NCI-H526 treated with DMSO at 0.1 percent for 48 hours (cell line): ENCODE results near the gene MGLL.
A peak's percentile ranks its signal among the peaks of the same experiment; 100 is the strongest.

Experiments used
- DNase-seq: peaks from one replicate; lab custom pipeline; 2025; lab: John Stamatoyannopoulos, UW

MGLL gene

DNA sequence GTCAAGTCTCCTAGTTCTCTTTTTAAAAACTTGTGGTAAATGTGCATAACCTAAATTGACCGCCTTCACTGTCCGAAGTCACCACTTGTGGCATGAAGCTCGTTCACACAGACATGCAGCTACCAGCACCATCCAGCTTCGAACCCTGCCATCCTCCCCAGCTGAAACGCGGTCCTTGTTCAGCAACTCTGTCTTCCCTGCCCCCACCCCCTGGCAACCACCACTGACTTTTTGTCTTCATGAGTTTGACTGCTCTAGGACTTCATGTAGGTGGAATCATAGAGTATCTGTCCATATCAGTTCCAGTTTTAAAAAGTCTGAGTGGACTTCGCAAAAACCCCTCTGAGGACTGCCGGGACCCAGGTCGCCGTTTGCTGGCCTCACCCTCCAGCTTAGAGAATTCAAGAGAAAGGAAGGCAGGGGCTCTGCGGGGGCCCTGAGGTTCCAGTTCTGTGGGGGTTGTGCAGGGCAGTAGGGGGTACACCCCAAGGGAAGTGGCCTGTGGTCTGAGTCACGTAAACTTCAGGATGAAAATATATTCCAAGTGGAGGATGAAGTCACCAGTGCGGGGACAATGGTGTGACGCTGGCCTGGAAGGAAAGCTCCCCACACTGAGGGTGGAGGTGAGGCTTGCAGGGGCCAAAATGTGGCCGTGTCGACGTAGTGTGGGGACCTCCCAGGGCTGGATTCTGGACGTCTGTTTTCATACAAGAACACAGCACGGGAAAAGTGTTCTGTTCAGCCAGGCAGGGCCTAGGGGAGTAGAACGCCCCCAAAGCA, 82.0 kb downstream of the MGLL start:
- no peak for DNase-seq

DNA sequence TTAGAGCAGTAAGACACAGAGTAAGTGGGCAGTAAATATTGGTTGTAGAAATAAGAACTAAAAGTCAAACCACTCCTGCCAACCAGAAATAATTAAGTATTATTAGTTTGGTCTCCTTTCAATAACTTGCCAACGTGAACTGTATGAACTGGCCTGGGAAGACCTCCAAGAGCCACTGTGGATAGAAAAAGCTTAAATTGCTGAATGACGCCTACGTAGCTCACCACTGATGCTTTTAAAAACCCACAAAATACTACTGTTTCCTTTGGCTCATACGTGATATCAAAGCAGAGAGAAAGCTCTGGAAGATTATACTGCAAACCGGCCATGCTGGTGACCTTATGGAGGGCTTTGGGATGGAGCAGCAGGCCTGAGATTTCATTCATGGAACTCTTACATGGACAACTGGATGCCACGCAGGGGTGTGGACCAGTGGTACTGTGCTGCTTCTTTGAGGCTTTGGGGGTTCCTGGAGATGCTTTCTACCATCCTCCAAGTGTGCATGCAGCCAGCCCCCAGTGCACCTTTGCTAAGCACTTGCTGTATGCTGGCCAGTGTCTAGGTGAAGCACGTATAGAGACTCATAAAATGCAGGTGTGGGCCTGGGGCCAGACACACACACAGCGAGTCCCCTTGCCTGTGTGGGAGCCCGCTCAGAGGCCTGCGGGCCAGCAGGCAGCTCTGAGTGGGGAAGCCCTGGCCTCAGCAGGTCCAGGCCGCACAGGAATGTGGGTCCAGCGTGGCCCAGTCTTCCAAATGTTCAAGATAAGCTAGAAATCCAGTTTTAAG, 82.8 kb downstream of the MGLL start:
- no peak for DNase-seq

DNA sequence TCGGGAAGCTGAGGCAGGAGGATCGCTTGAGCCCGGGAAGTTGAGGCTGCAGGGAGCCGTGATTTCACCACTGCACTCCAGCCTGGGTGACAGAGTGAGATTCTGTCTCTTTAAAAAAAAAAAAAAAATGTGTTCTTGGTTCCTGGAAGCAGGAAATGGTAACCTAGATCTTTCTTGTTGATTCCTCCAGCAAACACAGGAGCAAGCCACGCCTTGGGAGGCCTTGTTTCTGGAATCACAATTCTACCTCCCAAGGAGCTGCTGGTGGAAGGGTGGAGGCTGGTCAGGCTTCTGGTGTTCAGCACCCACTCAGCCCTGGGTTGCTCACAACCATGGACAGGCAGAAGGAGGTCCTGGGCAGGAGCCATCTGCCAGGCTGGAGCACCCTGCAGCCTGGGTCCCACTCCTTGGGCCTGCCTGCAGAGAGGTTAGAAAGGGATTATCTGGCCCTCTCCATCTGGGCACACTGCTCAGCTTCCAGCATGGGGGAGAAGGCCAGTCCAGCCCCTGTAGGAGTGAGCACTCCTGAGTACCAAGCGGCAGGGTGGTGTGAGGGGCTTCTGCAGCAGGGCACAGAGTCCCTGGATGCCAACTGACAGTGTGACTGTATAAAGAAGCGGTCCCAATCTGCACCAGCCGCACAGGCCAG, 84.0 kb downstream of the MGLL start:
- DNase-seq: no peak

DNA sequence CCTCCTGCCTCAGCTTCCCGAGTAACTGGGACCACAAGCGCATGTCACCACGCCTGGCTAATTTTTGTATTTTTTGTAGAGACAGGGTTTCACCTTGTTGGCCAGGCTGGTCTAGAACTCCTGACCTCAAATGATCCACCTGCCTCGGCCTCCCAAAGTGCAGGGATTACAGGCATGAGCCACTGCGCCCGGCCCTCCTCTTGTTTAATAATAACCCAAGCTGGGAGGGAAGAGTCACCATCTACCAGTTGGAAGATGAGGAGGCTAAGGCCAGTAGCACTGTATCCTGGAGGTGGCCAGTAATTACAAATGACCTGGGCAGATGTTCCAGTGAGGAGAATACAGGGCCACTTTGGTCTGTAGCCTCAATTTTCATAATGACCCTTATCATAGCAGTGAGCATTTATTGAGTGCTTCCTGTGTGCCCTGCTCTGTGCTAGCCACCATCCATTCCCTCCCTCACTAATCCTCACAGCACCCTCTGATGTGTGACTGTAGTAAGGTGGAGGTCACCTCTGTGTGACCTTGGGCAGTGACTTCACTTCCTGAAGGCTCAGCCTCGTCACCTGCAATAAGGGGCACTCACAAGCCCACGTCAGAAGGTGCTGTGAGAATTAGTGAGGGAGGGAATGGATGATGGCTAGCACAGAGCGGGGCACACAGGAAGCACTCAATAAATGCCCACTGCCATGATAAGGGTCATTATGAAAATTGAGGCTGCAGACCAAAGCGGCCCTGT, 85.3 kb downstream of the MGLL start:
- no peak for DNase-seq

DNA sequence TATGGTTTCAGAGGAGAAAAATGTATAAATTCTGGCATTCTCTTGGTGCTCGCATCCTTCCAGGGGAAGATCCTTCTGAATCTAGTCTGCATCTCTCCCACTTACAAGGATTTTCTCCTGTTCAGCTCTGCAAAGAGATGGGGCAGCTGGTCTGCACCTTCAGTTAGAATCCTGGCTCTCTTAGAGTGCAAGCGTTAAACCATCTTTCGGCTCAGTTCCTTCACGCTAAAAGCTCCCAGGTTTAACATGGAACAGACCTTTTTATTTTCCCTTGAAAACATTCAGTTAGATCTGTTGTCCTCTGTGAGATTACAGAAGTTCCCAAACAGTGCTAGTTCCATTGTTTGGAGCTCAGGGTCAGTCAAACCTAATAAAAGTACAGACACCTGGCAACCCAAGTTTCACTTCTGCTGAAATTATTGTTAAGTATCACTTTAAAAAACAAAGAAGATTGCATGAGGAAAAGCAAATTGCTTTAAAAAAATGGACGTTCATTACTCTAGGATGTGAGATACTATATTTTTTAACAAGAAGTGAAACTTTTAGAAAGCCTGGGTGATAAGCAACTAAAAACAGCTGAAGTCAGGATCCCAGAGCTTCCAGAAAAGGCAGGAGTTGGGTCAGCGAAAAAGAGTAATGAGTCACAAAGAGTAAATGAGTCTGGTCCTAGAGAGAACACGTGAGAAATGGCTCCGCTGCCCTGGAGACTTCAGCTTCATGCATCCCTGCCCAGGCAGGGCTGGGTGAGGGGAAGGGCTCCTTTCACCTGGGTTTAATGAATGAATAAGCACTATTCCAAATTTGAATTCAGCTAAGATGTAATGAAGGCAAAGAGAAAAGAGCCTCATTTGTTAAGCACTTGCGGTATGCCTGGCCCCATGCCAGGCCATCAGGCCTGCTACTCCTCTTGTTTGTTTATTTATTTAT, 86.3 kb downstream of the MGLL start:
- peak; percentile 14 for DNase-seq

DNA sequence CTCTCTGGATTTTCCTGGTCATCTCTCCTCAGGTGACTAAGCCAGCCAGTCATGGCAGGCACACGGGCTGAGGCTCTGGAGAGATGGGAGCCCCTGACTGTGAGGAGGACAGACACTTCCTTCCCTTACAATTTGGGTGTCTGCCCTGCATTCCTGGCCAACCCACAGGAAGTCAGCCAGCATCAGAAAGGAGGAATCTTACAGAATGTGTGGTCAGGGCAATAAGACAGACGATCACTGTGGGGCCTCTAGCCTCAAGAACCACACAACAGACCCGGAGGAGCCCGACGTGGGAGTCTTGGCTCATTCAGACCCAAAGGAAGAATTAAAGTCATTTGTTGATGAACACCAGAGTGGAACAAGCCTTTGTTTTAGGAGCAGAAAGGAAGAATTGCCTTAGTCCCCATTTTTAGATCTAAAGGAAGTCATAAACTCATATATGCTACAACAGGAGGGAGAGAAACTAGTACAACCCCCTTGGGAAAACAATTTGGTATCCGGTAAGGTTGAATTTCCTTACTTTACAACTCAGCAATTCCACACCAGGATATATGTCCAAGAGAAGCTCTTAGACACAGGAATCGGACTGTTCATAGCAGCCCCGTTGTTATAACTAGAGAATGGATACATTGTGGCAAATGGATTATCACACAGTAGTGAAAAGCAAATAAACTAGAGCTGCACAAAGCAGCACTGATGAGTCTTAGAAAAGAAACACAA, 87.4 kb downstream of the MGLL start:
- DNase-seq: no peak

DNA sequence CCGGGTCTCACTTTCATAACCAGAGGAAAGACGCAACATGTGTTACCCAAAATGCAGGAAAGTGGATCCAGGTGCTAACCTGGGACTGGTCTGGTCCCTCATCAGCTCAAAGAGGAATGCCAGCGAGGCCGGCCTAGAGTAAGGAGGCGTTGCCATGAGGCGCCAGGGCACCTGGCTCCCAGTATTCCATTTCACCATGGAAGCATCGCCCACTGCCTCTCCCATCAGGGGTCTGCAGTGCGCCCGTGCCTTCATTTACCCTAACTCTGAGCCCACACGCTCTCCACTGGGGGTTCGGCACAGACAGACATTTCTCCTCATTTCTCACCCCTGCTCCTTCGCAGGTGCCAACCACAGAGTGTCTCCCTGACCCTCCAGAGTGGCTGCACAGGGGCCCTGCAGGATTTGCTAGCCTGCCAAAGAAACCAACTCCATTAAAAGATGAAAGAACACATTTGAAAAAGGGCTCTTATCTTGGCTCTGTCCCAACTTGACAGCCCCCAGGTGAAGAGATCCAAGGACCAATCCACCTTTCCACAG, 88.1 kb downstream of the MGLL start:
- no peak for DNase-seq

DNA sequence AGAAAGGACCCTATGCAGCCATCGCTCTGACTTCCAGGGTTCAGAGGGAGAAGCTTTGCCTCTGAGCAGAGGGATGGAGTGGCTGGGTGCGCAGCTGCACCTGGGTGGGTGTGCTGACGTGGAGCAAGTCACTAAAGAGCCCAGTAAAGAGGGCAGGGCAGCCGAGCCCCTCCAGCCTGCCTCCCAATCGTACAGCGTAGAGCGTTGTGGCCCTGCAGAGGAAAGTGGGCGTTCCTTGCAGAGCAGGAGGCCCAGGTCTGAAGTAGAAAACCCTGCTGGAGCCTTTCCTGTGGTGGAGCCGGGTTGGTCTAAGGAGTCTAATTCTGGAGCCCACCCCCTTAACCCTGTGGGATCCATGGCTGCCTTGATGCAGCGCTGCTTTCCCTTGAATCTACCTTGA, 88.5 kb downstream of the MGLL start:
- DNase-seq: no peak

DNA sequence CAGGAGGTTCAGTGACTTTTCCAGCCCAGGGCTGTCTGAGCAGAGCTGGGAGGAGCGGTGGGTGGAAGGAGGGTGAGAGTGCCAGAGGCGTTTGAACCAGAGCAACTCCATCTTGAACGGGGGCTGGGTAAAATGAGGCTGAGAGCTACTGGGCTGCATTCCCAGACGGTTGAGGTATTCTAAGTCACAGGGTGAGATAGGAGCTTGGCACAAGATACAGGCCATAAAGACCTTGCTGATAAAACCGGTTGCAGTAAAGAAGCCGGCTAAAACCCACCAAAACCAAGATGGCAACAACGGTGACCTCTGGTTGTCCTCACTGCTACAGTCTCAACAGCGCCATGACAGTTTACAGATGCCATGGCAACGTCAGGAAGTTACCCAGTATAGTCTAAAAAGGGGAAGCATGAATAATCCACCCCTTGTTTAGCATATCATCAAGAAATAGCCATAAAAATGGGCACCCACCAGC, 89.4 kb downstream of the MGLL start:
- DNase-seq: no peak

DNA sequence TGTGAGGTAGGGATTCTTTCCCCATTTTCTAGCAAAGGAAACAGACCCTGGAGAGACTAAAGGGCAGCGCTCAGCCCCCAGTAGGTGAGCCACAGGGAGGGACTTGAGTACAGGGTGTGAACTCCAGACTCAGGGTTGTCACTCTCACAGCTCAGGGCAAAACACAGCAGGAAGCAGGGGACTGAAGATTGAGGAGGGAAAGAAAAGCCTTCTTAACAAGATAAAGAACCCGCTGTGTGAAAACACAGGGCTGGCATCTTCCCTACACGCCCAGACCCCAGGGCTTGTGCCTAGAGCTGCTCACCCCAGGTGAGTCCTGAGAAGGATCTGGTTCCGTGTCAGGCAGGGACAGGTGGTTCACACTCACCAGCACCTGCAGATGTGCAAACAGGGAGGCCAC, 90.0 kb downstream of the MGLL start:
- DNase-seq: no peak

DNA sequence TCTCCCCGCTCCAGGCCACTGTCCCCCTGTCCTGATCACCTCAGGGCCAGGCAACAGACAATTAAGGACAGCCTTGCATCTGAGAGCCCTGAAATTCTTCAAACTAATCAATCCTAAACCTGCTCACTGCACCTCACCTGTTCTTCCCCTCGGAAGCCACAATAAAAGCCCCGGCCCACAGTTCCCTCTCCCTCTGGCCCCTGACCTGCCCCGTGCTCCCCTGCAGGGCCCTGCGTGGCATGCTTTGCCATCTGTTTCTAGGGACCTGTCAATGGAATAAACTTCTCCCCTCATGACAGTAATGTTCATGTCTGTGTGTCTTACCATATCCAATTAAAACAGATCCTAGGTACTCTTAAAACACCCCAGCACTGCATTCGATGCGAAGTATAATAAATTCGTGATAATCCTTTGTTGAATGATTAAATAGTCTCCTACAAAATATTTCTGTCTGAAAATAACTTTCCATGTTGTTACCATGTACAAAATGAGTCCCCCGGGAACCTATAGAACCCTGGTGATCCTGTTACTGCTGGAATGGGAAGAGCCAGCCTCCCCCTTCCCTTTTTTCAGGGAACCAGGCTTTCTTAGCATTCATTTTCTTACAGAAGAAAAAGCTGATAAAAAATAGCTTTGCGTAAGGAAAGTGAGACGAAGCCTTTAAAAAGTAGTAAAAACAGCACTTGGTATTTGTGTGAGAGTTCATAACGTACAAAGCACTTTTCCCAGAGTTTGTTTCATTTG, 90.6 kb downstream of the MGLL start:
- no peak for DNase-seq

DNA sequence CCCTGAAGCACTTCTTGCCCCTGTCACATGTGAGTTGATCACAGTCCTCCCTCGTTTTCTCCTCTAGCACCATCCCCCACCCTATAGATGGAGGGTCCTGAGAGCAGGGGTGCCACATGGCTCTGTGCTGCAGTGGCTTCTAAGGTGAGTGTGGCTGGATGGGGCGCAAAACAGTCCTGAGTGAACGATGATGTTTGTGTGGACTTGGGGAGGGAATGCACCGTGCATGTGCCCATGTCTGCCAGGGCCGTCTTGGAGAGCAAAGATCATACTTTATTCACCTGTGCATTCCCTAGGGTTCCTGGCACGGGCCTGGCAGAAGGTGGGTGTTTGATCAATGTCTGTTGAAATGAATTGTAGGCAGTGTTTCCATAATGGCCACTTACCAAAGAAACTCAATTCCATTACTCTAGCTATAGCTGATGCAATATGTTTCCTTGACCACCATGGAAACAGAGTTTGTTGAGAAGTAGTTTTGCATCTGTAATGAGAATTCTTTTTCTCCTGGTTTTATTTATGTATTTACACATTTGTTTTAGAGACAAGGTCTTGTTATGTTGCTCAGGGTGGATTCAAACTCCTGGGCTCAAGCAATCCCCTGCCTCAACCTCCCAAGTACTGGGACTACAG, 91.5 kb downstream of the MGLL start:
- no peak for DNase-seq

DNA sequence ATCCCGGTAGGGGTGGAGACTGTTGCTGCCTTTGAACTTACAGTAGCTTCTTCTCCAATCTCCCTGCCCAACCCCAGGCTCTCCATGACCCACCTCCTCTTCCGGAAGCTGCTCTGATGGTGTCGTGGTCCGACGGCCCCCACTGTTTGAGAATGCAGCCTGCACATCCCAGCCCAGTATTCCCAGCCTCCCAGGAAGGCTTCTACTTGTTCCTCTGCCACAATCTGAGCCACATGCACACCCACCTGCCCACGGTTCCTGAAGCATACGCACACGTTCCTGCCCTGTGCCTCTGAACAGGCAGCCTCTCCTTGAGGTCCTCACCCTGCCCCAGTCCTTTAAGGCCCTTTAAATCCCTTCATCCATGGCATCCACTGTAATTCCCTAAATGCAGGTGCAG, 92.1 kb downstream of the MGLL start:
- DNase-seq: no peak

DNA sequence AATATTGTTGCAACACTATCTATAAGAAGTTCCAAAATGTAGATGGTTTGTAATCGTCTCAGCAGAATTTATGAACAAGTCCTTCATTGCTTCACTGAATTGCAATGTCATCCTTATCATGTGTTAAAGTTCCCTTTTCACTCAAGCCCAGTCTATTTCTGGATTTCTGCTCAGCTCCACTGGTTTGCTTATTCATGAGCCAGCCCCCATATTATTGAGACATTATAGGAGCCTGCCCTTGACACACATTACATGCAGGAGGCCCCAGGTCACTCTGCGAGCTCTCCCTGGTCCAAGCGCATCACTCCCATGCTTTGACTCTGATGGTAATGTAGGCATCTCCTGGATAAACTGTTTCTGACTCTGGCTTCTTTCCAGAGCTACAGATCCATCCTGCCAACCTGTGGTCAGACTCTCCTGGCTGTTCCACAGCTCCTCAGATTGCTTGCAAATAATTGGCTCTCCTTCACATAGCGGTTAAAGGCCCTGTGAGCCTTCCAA, 92.7 kb downstream of the MGLL start:
- DNase-seq: no peak

DNA sequence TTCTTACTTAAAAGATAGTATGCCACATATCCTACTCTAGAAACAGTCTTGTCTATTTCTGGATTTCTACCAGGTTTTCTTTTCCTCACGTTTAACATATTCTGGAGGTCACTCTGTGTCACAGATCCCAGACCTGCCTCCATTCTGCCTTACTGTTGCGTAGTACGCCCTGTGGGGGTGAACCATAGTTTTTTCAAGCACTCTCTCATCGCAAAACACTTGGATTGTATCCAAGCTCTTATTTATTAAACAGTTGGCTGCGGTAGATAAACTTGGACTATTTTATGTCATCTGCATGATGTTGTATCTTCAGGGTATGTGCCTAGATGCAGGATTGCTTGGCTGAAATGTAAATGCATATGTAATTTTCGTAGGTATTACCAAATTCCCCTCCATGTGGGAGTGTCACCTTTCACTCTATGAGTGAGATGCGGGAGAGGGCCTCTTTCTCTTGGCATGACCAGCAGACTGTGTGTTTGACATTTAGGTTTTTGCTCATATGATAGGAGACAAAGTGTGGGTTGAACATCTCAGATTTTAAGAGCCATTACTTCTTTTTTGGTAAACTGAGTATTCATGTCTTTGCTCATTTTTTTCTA, 93.8 kb downstream of the MGLL start:
- DNase-seq: no peak

DNA sequence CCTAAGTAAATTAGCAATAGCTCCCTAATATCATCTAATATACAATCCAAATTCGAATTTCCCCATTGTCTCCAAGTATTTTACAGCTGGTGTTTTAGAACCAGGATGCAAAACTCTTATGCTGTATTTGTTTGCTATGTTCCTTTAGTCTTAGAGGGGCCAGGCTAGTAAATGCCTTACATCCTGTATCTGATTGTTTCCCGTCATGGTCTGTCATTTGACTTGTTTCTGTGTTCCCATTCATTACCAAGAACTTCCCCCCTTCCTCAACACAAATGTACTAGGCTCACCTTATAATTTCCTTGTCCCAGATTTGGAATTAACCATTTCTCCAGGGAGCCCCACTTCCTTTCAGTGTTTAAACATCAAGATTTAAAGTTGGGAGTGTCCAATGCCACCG, 95.4 kb downstream of the MGLL start:
- no peak for DNase-seq

DNA sequence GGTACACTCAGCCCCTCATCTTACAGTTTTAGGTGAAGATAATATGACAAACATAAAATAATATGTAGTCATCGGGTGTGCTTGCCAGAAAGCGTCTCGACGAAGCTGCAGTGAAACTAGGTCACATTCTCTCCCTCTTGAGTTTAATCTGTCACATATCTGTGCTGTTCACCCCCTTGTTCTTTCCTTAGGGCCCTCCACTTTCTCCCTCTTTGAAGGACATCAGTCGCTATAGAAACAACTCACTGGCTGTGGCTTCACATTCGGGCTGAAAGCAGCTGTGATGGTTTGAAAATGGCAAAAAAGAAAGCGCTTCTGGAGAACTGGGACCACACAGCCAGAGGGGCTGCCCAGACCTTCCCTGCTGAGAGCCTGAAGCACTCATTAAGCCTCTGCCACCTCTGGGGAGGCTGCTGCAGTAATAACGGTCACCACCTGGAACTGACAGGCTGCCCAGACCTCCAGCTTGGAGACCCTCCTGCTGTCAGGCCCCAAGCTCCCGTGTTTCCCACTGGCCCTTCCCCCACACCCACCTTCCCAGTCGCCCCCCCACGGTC, 99.2 kb downstream of the MGLL start:
- DNase-seq: no peak
